Caco-2 (cell line): ENCODE measurements around the gene HSD11B2. TPM values are rescaled to one million over a fixed set of nuclear protein-coding genes. Genes with fewer than 3 reads are reported as not detected.

ENCODE experiments used
- BruUV-seq: library from RNA; stranded (reverse); fragments of 400-500 nt; replicated peaks from 2 replicates; lab custom pipeline; 2021; lab: Mats Ljungman, UMichigan
- CTCF ChIA-PET: fragments of 300-600 bp; sonication (Branson Sonifier 250); formaldehyde crosslinking; loops from one replicate; lab custom pipeline; 2022; ENCODE audit warnings: antibody characterized with exemption; lab: Charles Lee
- POLR2A ChIA-PET: fragments of 300-600 bp; sonication (Branson Sonifier 250); formaldehyde crosslinking; loops from one replicate; lab custom pipeline; 2022; ENCODE audit warnings: antibody characterized with exemption; lab: Charles Lee
- DNase-seq, 2 experiments: peaks; one replicate each; pipeline versions ENCODE4 v3.0.0 to v3.0.0-alpha.2; 2020 to 2022
- H3K27me3 ChIP-seq: replicated peaks from 2 replicates; pipeline ENCODE4 v1.6.0; 2011; ENCODE audit warnings: low read length; ENCODE audit not compliant: control insufficient read depth, insufficient read depth
- H3K36me3 ChIP-seq: 2 replicates; pipeline ENCODE4 v1.5.1; 2011; ENCODE audit warnings: low read length; ENCODE audit not compliant: control insufficient read depth, insufficient read depth
- H3K4me1 ChIP-seq: fragments of 250-450 bp; sonication (Bioruptor Pico); 2 replicates; pipeline ENCODE4 v1.5.1; 2020; ENCODE audit warnings: mild to moderate bottlenecking
- H3K4me3 ChIP-seq: 2 replicates; pipeline ENCODE4 v1.5.1; 2011; ENCODE audit warnings: low read depth, mild to moderate bottlenecking, control low read depth, low read length
- H3K9me3 ChIP-seq: fragments of 250-450 bp; sonication (Bioruptor Pico); 2 replicates; pipeline ENCODE4 v1.5.1; 2020; ENCODE audit warnings: mild to moderate bottlenecking, moderate library complexity
- H3K27ac Mint-ChIP-seq: one replicate; pipeline ENCODE4 v1.8.0; 2022; ENCODE audit warnings: mixed read lengths; ENCODE audit not compliant: unreplicated experiment
- H3K27me3 Mint-ChIP-seq: one replicate; pipeline ENCODE4 v1.8.0; 2022; ENCODE audit warnings: mixed read lengths; ENCODE audit not compliant: insufficient read depth, unreplicated experiment
- H3K36me3 Mint-ChIP-seq: one replicate; pipeline ENCODE4 v1.8.0; 2022; ENCODE audit warnings: mild to moderate bottlenecking, mixed read lengths; ENCODE audit not compliant: insufficient read depth, unreplicated experiment
- H3K4me1 Mint-ChIP-seq: one replicate; pipeline ENCODE4 v1.8.0; 2022; ENCODE audit warnings: low read depth, mixed read lengths; ENCODE audit not compliant: unreplicated experiment
- H3K4me3 Mint-ChIP-seq: one replicate; pipeline ENCODE4 v1.8.0; 2022; ENCODE audit warnings: mild to moderate bottlenecking, moderate library complexity, mixed read lengths; ENCODE audit not compliant: unreplicated experiment
- H3K9me3 Mint-ChIP-seq: one replicate; pipeline ENCODE4 v1.8.0; 2022; ENCODE audit warnings: mixed read lengths; ENCODE audit not compliant: unreplicated experiment
- intact Hi-C: fragments of 100-400 bp; cut with micrococcal nuclease; formaldehyde crosslinking; loops from one replicate; pipeline ENCODE4 v1.10.0; 2022; ENCODE audit not compliant: unreplicated experiment
- total RNA-seq: library from RNA; stranded (reverse); gene quantifications from 2 replicates; pipeline ENCODE4 v1.2.3, GENCODE V29; 2022
- TF ChIP-seq, protein P1 (sequence below), 2 experiments: fragments of 200-600 bp in 1 of 2; IDR thresholded peaks; 1 replicate in 1 of 2; 2 replicates in 1 of 2; pipeline versions ENCODE4 v1.5.1 to v1.8.0; 2011 to 2022; ENCODE audit warnings: antibody characterized with exemption in 1 of 2, control low read depth in 1 of 2, inconsistent platforms in 1 of 2, low read depth in 1 of 2, low read length in 1 of 2, mild to moderate bottlenecking in 1 of 2, moderate library complexity in 1 of 2; ENCODE audit not compliant: insufficient read depth in 1 of 2, severe bottlenecking in 1 of 2, unreplicated experiment in 1 of 2

HSD11B2 gene
- total RNA-seq, 1 experiment from 2014 or later, result 11.3 TPM

DNA sequence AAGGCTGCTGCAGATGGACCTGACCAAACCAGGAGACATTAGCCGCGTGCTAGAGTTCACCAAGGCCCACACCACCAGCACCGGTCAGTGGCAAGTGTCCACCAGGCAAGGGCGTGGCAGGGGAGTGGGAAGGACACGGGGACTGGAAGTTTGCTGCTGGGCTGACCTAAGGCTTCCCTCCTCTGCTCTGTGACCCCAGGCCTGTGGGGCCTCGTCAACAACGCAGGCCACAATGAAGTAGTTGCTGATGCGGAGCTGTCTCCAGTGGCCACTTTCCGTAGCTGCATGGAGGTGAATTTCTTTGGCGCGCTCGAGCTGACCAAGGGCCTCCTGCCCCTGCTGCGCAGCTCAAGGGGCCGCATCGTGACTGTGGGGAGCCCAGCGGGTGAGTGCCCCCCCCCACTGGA lies 4.8 kb downstream of the HSD11B2 start:
- H3K4me1 Mint-ChIP-seq, result no peaks in the 10 kb centered on the region
- peaks cover 5% of the 10 kb centered on the region for H3K36me3 ChIP-seq
- no peak overlapping the region for H3K4me3 ChIP-seq
- BruUV-seq, result no TSS peak
- intact Hi-C loops, result no loop called here
- H3K9me3 Mint-ChIP-seq, result no peaks in the 10 kb centered on the region
- no peaks in the 10 kb centered on the region for H3K9me3 ChIP-seq
- ChIA-PET POLR2A (no interaction called here), CTCF (interaction anchor here (0.6 to 0.9 kb wide), 3 partner anchors 15 to 109 kb away, joined by 3 read pairs; partner anchors contain the start of gene TPPP3)
- TF ChIP-seq, protein P1, sequence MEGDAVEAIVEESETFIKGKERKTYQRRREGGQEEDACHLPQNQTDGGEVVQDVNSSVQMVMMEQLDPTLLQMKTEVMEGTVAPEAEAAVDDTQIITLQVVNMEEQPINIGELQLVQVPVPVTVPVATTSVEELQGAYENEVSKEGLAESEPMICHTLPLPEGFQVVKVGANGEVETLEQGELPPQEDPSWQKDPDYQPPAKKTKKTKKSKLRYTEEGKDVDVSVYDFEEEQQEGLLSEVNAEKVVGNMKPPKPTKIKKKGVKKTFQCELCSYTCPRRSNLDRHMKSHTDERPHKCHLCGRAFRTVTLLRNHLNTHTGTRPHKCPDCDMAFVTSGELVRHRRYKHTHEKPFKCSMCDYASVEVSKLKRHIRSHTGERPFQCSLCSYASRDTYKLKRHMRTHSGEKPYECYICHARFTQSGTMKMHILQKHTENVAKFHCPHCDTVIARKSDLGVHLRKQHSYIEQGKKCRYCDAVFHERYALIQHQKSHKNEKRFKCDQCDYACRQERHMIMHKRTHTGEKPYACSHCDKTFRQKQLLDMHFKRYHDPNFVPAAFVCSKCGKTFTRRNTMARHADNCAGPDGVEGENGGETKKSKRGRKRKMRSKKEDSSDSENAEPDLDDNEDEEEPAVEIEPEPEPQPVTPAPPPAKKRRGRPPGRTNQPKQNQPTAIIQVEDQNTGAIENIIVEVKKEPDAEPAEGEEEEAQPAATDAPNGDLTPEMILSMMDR (IDR thresholded peaks at IDR 0.05; ENCODE audit: insufficient read depth in 1 of 2, low read depth in 1 of 2, low read length in 1 of 2, severe bottlenecking in 1 of 2, unreplicated experiment in 1 of 2), result no peak
- no peak for DNase-seq
- no peak overlapping the region for H3K4me3 Mint-ChIP-seq
- H3K36me3 Mint-ChIP-seq, result peaks cover 16% of the 10 kb centered on the region
- no peaks in the 10 kb centered on the region for H3K27me3 ChIP-seq
- H3K27me3 Mint-ChIP-seq, result no peaks in the 10 kb centered on the region
- peaks cover 7% of the 10 kb centered on the region; the same call in 1 of the 2 replicates for H3K4me1 ChIP-seq
- H3K27ac Mint-ChIP-seq, result no peak overlapping the region

DNA sequence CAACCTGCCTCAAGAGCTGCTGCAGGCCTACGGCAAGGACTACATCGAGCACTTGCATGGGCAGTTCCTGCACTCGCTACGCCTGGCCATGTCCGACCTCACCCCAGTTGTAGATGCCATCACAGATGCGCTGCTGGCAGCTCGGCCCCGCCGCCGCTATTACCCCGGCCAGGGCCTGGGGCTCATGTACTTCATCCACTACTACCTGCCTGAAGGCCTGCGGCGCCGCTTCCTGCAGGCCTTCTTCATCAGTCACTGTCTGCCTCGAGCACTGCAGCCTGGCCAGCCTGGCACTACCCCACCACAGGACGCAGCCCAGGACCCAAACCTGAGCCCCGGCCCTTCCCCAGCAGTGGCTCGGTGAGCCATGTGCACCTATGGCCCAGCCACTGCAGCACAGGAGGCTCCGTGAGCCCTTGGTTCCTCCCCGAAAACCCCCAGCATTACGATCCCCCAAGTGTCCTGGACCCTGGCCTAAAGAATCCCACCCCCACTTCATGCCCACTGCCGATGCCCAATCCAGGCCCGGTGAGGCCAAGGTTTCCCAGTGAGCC lies 5.8 kb downstream of the HSD11B2 start:
- Histone ChIP-seq H3K36me3 (peaks cover 5% of the 10 kb centered on the region), H3K9me3 (no peaks in the 10 kb centered on the region), H3K4me3 (no peak overlapping the region), H3K4me1 (peaks cover 2% of the 10 kb centered on the region; the same call in 1 of the 2 replicates), H3K27me3 (no peaks in the 10 kb centered on the region)
- Mint-ChIP-seq H3K9me3 (no peaks in the 10 kb centered on the region), H3K27me3 (no peaks in the 10 kb centered on the region), H3K4me1 (no peaks in the 10 kb centered on the region), H3K4me3 (no peak overlapping the region), H3K27ac (no peak overlapping the region), H3K36me3 (peaks cover 16% of the 10 kb centered on the region)
- ChIA-PET CTCF (no interaction called here), POLR2A (no interaction called here)
- intact Hi-C loops, result no loop called here
- no TSS peak for BruUV-seq
- DNase-seq, result no peak
- TF ChIP-seq, protein P1 (IDR thresholded peaks at IDR 0.05; ENCODE audit: insufficient read depth in 1 of 2, low read depth in 1 of 2, low read length in 1 of 2, severe bottlenecking in 1 of 2, unreplicated experiment in 1 of 2), result no peak

DNA sequence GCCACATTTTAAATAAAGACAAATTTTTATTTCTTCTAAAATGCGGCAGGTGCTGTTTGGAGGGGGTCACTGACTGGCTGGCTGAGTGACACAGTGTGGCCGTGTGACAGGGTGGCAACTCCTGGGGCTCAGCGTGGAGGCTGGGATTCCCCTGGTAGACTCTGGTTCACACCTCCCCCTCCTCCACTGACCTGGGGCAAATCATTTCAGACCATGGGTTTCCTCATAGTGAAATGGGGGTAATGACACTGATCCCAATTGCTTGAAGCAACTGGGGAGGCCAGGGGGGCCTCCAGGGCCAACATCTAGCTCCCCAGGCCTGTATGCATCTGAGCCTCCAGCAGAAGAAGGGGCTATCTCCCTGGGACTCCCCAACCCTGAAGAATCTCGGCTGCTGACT lies 6.6 kb downstream of the HSD11B2 start:
- H3K27me3 ChIP-seq, result no peaks in the 10 kb centered on the region
- H3K36me3 ChIP-seq, result peaks cover 5% of the 10 kb centered on the region
- no peaks in the 10 kb centered on the region for H3K9me3 Mint-ChIP-seq
- no peak overlapping the region for H3K4me3 ChIP-seq
- TF ChIP-seq, protein P1 (IDR thresholded peaks at IDR 0.05; ENCODE audit: insufficient read depth in 1 of 2, low read depth in 1 of 2, low read length in 1 of 2, severe bottlenecking in 1 of 2, unreplicated experiment in 1 of 2), result no peak
- no peaks in the 10 kb centered on the region for H3K9me3 ChIP-seq
- CTCF ChIA-PET, result no interaction called here
- no TSS peak for BruUV-seq
- H3K27ac Mint-ChIP-seq, result no peak overlapping the region
- H3K36me3 Mint-ChIP-seq, result peaks cover 16% of the 10 kb centered on the region
- H3K4me1 ChIP-seq, result no peaks in the 10 kb centered on the region
- no peak overlapping the region for H3K4me3 Mint-ChIP-seq
- DNase-seq, result no peak
- POLR2A ChIA-PET, result no interaction called here
- no peaks in the 10 kb centered on the region for H3K27me3 Mint-ChIP-seq
- no peaks in the 10 kb centered on the region for H3K4me1 Mint-ChIP-seq
- intact Hi-C loops, result no loop called here
